ENCODE measurements around the gene B3GNT2.
"Not testable (repeated sequence)": the region's sequence is repeated elsewhere in the genome, so short reads cannot be mapped to it uniquely, and the experiment has no call there.

Gene B3GNT2

GRCh38 chr2:62195421-62196277, at the start of gene B3GNT2:
Gene B3GNT2, plus strand, starts transcription at chr2:62196115. Its CDS starts 26,106 bp downstream, at chr2:62222221.
- DNase-seq = peak; percentile 44

GRCh38 chr2:62146790-62147189, 49.1 kb upstream of the B3GNT2 start:
- DNase-seq = not testable (repeated sequence)

- DNase-seq = no peak
Observed at GRCh38 chr2:62147610-62148301, 48.2 kb upstream of the B3GNT2 start.

GRCh38 chr2:62149708-62150107, 46.2 kb upstream of the B3GNT2 start:
- DNase-seq = no peak

- DNase-seq = no peak
Observed at GRCh38 chr2:62150597-62151305, 45.2 kb upstream of the B3GNT2 start.

- DNase-seq = no peak
Observed at GRCh38 chr2:62151306-62151638, 44.6 kb upstream of the B3GNT2 start.

GRCh38 chr2:62152000-62152399, 43.9 kb upstream of the B3GNT2 start:
- no peak for DNase-seq

GRCh38 chr2:62156861-62157496, 38.9 kb upstream of the B3GNT2 start:
- no peak for DNase-seq

GRCh38 chr2:62158444-62159121, 37.3 kb upstream of the B3GNT2 start:
- DNase-seq = no peak

- DNase-seq = not testable (repeated sequence)
Observed at GRCh38 chr2:62160691-62161090, 35.2 kb upstream of the B3GNT2 start.

GRCh38 chr2:62163106-62163831, 32.6 kb upstream of the B3GNT2 start:
- no peak for DNase-seq

- no peak for DNase-seq
Observed at GRCh38 chr2:62163834-62164233, 32.1 kb upstream of the B3GNT2 start.

GRCh38 chr2:62175728-62176127, 20.2 kb upstream of the B3GNT2 start:
- DNase-seq = no peak

GRCh38 chr2:62176801-62177200, 19.1 kb upstream of the B3GNT2 start:
- no peak for DNase-seq

GRCh38 chr2:62177392-62178049, 18.4 kb upstream of the B3GNT2 start:
- DNase-seq = no peak

- no peak for DNase-seq
Observed at GRCh38 chr2:62178741-62179271, 17.1 kb upstream of the B3GNT2 start.

GRCh38 chr2:62180975-62181374, 14.9 kb upstream of the B3GNT2 start:
- no peak for DNase-seq

GRCh38 chr2:62181843-62182242, 14.1 kb upstream of the B3GNT2 start:
- DNase-seq = no peak

- no peak for DNase-seq
Observed at GRCh38 chr2:62184512-62185230, 11.2 kb upstream of the B3GNT2 start.

- DNase-seq = no peak
Observed at GRCh38 chr2:62185475-62186155, 10.3 kb upstream of the B3GNT2 start.

Data from DMS153 (cell line).